ENCODE data around the gene SLC44A1.

The SLC44A1 gene

DNA sequence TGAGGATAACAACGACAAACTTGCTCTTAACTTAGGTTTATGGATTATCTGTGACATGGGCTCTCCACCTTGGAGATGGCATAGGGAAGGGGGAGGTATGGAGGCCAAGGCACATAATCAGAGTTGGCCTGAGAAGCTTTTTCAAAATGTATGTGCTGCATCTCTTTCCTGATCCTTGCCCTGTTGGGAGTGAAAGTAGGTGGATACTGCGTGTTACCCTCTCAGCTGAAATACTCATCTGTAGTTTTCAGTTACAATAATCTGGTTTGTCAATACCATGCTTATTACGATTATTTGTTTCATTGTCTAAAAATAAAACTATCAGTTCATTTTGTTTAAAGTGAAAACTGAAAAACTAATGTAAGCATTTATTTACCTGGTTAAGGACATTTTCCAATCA, 86.7 kb downstream of the SLC44A1 start:
- Mint-ChIP-seq H3K27me3 (no peaks in the 10 kb centered on the region), H3K36me3 (ENCODE audit: low read depth) (peaks cover 50% of the 10 kb centered on the region), H3K4me1 (ENCODE audit: low read depth) (peaks cover 46% of the 10 kb centered on the region), H3K9me3 (no peaks in the 10 kb centered on the region), H3K4me3 (no peak overlapping the region), H3K27ac (no peak overlapping the region)
- intact Hi-C loops (cut with micrococcal nuclease), result no loop called here

DNA sequence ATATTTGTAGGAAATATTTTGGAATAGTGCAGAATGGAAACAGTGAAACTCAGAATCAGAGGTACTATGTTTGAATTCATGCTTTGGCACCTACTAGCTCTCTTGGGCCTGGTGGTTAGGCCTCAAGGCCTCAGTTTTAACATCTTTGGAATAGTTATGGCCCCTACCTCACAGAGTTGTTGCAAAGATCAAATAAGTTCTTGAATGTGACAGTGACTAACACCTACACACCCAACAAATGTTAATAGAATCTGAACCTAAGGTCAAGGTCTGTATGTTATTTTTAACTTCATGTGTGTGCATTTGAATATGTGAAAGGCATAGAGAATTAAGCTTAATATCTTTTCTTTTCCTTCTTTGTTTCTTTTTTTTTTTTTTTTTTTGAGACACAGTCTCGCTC, 87.3 kb downstream of the SLC44A1 start:
- Mint-ChIP-seq H3K9me3 (no peaks in the 10 kb centered on the region), H3K4me1 (ENCODE audit: low read depth) (peaks cover 46% of the 10 kb centered on the region), H3K4me3 (no peak overlapping the region), H3K27me3 (no peaks in the 10 kb centered on the region), H3K27ac (no peak overlapping the region), H3K36me3 (ENCODE audit: low read depth) (peaks cover 56% of the 10 kb centered on the region)
- intact Hi-C loops (cut with micrococcal nuclease), result no loop called here

DNA sequence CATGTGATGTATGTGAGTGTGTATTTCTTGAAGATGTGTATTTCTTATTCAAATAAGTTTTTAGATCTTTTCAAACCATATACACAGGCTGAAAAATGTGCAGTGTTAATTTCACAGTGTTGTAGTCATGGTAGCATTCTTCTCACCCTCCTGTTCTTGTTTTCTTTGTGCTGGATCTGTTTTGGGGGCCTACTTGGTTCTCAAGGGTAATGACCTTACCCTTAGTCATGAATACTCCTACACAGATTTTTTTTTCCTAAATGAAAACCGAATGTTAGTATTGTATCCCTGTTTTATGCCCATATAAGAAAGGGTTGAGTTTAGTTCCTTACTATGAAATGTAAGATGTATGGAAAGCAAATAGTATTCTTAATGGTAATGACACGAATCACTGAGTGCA, 88.0 kb downstream of the SLC44A1 start:
- no peak overlapping the region for H3K27ac Mint-ChIP-seq
- no peaks in the 10 kb centered on the region for H3K27me3 Mint-ChIP-seq
- no peaks in the 10 kb centered on the region for H3K9me3 Mint-ChIP-seq
- H3K4me1 Mint-ChIP-seq (ENCODE audit: low read depth), result peaks cover 39% of the 10 kb centered on the region
- H3K36me3 Mint-ChIP-seq (ENCODE audit: low read depth), result peaks cover 61% of the 10 kb centered on the region
- no peak overlapping the region for H3K4me3 Mint-ChIP-seq
- intact Hi-C loops (cut with micrococcal nuclease), result no loop called here

DNA sequence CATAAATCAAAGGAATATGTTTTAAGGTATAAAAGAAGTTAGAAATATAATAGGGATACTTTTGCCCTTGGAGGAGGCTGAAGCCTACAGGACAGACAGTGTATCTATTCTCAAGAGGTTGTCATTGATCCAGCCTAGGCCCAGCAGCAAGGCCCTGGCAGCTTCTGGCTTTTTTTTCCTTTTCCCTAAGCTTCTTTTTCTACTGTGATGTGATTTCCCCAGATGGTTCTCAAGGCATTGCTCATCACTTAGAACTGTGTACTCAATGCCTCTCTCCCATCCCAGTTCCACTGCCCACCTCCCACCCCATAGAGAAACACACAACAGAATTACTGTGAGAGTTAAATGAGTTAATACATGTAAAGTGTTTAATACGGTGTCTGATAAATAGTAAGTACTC, 88.6 kb downstream of the SLC44A1 start:
- Mint-ChIP-seq H3K9me3 (no peaks in the 10 kb centered on the region), H3K4me1 (ENCODE audit: low read depth) (peaks cover 33% of the 10 kb centered on the region), H3K36me3 (ENCODE audit: low read depth) (peaks cover 61% of the 10 kb centered on the region), H3K4me3 (no peak overlapping the region), H3K27me3 (no peaks in the 10 kb centered on the region), H3K27ac (no peak overlapping the region)
- intact Hi-C loops (cut with micrococcal nuclease), result no loop called here

DNA sequence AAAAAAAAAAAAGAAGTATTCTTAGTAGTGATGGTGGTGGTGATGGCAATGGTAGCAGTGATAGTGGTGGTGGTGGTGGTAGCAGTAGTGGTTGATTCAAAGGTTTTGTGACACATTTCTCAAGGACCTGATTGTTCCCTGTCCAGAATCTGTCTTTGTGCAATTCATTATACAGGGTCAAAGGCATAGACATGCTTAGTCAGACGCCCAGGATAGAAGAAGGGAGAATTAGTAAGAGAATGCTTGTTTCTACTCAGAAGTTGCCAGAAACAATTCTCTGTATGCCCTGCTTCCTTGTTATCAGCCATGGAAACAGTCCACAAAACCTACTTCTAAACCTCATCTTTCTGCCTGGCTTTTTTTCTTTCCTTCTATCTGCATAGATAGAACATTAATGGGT, 89.4 kb downstream of the SLC44A1 start:
- Mint-ChIP-seq H3K9me3 (no peaks in the 10 kb centered on the region), H3K36me3 (ENCODE audit: low read depth) (peaks cover 64% of the 10 kb centered on the region), H3K27me3 (no peaks in the 10 kb centered on the region), H3K4me1 (ENCODE audit: low read depth) (peaks cover 30% of the 10 kb centered on the region), H3K27ac (no peak overlapping the region), H3K4me3 (no peak overlapping the region)
- intact Hi-C loops (cut with micrococcal nuclease), result no loop called here

DNA sequence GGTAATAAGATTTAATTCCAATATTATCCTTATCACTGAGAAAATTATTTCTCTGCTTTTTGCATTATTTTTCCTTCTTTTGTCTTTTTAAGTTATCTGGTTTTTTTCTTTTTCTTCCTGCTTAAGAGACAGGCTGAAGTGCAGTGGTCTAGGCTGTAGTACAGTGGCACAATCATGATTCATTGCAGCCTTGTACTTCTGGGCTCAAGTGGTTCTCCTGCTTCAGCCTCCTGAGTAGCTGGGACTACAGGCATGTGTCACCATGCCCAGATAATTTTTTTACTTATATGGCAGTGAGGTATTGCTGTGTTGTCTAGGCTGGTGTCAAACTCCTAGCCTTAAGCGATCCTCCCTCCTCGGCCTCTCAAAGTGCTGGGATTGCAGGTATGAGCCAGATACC, 93.9 kb downstream of the SLC44A1 start:
- no peak overlapping the region for H3K27ac Mint-ChIP-seq
- peaks cover 74% of the 10 kb centered on the region for H3K36me3 Mint-ChIP-seq (ENCODE audit: low read depth)
- H3K27me3 Mint-ChIP-seq, result no peaks in the 10 kb centered on the region
- peaks cover 35% of the 10 kb centered on the region for H3K4me1 Mint-ChIP-seq (ENCODE audit: low read depth)
- no peaks in the 10 kb centered on the region for H3K9me3 Mint-ChIP-seq
- intact Hi-C loops (cut with micrococcal nuclease), result no loop called here
- no peak overlapping the region for H3K4me3 Mint-ChIP-seq

DNA sequence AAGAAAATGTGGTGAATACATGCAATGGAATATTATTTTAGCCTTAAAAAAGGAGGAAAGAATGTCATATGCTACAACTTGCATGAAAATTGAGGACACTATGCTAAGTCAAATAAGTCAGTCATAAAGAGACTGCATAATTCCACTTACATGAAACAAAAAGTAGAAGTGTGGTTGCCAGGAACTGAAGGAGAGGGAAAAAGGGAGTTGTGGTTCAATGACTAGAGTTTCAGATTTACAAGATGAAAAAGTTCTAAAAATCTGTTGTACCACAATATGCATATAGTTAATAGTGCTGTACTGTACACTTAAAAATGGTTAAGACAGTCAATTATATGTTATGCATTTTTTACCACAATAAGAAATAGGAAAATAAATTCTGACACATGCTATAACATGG, 95.4 kb downstream of the SLC44A1 start:
- Mint-ChIP-seq H3K9me3 (no peaks in the 10 kb centered on the region), H3K36me3 (ENCODE audit: low read depth) (peaks cover 68% of the 10 kb centered on the region), H3K4me3 (no peak overlapping the region), H3K4me1 (ENCODE audit: low read depth) (peaks cover 29% of the 10 kb centered on the region), H3K27me3 (no peaks in the 10 kb centered on the region), H3K27ac (no peak overlapping the region)
- intact Hi-C loops (cut with micrococcal nuclease), result no loop called here

DNA sequence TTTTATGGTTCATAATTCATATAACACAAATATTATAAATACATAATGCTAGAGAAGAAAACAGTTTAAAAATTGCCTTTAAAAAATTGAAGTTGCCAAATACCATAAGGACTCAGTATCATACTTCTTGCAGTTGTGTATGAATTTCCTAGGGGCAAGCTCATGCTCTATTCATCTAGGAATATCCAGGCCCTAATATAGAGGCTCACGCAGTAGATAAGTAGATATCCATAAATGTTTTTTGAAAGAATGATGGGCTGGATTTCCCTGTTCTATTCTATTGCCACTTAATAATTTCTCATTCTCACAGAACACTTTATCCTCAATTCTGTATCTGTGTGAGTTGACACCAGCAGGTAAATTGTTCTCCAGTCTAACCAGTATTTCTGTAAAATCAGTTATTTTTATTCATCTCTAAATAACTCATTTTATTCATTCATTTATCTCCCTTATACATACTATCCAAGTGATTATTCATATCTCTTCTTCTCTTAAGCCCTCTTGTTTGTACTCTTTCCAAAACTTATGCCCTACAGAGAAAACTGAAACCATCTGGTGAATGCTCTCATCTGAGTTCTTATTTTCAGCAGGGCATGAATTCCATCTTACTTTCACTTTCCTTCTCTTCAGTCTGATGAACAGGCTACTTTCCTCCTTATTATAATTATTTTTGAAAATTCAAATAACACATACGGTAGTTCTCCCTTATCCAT, 97.1 kb downstream of the SLC44A1 start:
- peak overlapping the region; percentile 52 for H3K27ac Mint-ChIP-seq

GRCh38 chr9:105342147-105342505, 97.7 kb downstream of the SLC44A1 start:
- intact Hi-C loops (cut with micrococcal nuclease), result no loop called here
- Mint-ChIP-seq H3K36me3 (ENCODE audit: low read depth) (peaks cover 54% of the 10 kb centered on the region), H3K27me3 (no peaks in the 10 kb centered on the region), H3K27ac (peak overlapping the region; percentile 52), H3K4me3 (no peak overlapping the region), H3K9me3 (no peaks in the 10 kb centered on the region), H3K4me1 (ENCODE audit: low read depth) (peaks cover 31% of the 10 kb centered on the region)

More for the DNA sequence above, 97.1 kb downstream of the SLC44A1 start:
- Mint-ChIP-seq H3K36me3 (ENCODE audit: low read depth) (peaks cover 60% of the 10 kb centered on the region), H3K4me3 (peak overlapping the region; percentile 37), H3K9me3 (no peaks in the 10 kb centered on the region), H3K27me3 (no peaks in the 10 kb centered on the region), H3K4me1 (ENCODE audit: low read depth) (peaks cover 31% of the 10 kb centered on the region)
- intact Hi-C loops (cut with micrococcal nuclease), result no loop called here

GRCh38 chr9:105344283-105344682, 99.8 kb downstream of the SLC44A1 start:
- no peaks in the 10 kb centered on the region for H3K9me3 Mint-ChIP-seq

GRCh38 chr9:105345626-105346025, 101.2 kb downstream of the SLC44A1 start:
- Mint-ChIP-seq H3K9me3 (no peaks in the 10 kb centered on the region), H3K27me3 (no peaks in the 10 kb centered on the region), H3K4me3 (no peak overlapping the region), H3K27ac (no peak overlapping the region), H3K36me3 (ENCODE audit: low read depth) (peaks cover 36% of the 10 kb centered on the region), H3K4me1 (ENCODE audit: low read depth) (peaks cover 16% of the 10 kb centered on the region)
- intact Hi-C loops (cut with micrococcal nuclease), result no loop called here

More at GRCh38 chr9:105344283-105344682, 99.8 kb downstream of the SLC44A1 start:
- Mint-ChIP-seq H3K27ac (no peak overlapping the region), H3K4me1 (ENCODE audit: low read depth) (peaks cover 27% of the 10 kb centered on the region), H3K36me3 (ENCODE audit: low read depth) (peaks cover 40% of the 10 kb centered on the region), H3K4me3 (no peak overlapping the region), H3K27me3 (no peaks in the 10 kb centered on the region)
- intact Hi-C loops (cut with micrococcal nuclease), result no loop called here

DNA sequence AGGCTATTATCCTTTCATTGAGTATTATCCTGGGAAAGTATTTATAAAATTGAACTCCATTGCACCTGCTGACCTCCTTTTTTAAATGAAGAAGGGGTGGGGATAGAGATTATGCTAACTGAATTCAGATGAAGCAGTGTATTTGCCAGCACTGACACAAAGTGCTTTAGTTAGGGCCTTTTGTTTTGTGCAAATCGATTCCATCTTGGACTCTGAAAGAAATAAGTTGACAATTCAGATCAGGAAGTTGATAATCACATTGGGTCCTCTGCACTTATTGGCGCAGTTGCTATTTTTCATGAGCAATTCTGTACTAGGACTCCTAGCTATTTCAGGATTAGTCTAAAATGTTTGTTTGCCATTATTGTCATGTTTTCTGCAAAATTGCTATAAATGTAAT, 101.8 kb downstream of the SLC44A1 start:
- Mint-ChIP-seq H3K36me3 (ENCODE audit: low read depth) (peaks cover 39% of the 10 kb centered on the region), H3K9me3 (no peaks in the 10 kb centered on the region), H3K27me3 (no peaks in the 10 kb centered on the region), H3K4me1 (ENCODE audit: low read depth) (peaks cover 16% of the 10 kb centered on the region), H3K4me3 (no peak overlapping the region), H3K27ac (no peak overlapping the region)
- intact Hi-C loops (cut with micrococcal nuclease), result no loop called here

DNA sequence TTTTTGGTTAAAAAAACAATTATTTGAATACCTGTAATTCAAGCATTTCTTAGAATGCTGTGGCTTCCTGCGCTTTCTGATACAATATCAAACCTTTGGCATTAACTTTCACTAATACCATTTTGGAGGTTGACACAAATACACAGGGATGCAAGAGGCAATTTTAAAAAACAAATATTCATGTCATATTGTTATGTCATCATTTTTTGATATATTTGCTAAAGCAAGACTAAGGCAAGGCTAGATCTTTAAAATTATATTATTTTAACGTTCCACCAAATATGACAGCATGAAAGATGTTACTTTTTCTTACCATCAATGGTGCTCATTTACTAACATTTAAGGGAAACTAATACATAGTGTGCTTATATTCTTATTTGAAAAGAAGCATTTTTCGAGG, 110.0 kb downstream of the SLC44A1 start:
- intact Hi-C loops (cut with micrococcal nuclease), result no loop called here
- Mint-ChIP-seq H3K27ac (no peak overlapping the region), H3K4me1 (ENCODE audit: low read depth) (no peaks in the 10 kb centered on the region), H3K36me3 (ENCODE audit: low read depth) (peaks cover 55% of the 10 kb centered on the region), H3K9me3 (no peaks in the 10 kb centered on the region), H3K4me3 (no peak overlapping the region), H3K27me3 (no peaks in the 10 kb centered on the region)

DNA sequence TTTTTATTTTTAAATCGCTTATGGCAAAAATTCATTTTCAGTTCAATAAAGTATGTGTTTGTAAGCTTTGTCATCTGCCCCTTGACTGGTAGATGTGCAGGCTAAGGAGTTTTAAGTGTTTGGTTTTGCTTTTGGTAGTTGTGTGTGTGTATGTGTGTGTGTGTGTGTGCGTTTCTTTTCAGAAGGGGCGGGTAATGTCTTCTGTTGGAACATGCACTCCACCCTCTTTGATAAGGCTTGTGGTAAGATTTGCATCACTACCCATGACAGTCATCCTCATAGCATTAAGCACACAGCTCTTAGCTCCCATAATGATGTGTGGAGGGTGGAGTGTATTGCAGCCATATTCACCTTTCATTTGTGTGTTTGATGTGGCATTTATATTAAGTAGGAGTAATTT, 111.3 kb downstream of the SLC44A1 start:
- no peaks in the 10 kb centered on the region for H3K27me3 Mint-ChIP-seq
- no peak overlapping the region for H3K27ac Mint-ChIP-seq
- H3K4me1 Mint-ChIP-seq (ENCODE audit: low read depth), result no peaks in the 10 kb centered on the region
- intact Hi-C loops (cut with micrococcal nuclease), result no loop called here
- H3K36me3 Mint-ChIP-seq (ENCODE audit: low read depth), result peaks cover 60% of the 10 kb centered on the region
- H3K4me3 Mint-ChIP-seq, result no peak overlapping the region
- no peaks in the 10 kb centered on the region for H3K9me3 Mint-ChIP-seq

DNA sequence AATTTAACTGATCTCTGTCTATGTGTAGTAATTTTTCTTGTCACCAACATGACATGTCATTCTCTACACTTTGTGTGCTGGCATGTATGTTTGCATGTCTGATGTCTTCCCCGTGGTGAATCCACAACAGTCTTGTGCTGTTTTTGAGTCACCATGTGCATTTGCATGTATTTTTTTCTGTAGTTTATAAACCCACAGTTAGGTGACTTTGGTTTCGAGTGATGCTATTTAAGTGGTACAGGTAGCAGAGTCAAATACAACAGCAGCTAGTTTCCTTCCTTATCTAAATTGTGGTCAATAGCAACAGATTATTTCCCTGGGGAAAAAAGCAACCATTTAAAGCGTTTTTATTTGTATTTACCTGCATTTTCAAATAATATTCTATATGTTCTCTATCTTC, 113.5 kb downstream of the SLC44A1 start:
- H3K27ac Mint-ChIP-seq, result no peak overlapping the region

More for the DNA sequence above, 113.5 kb downstream of the SLC44A1 start:
- Mint-ChIP-seq H3K4me3 (no peak overlapping the region), H3K36me3 (ENCODE audit: low read depth) (peaks cover 74% of the 10 kb centered on the region), H3K9me3 (no peaks in the 10 kb centered on the region), H3K27me3 (no peaks in the 10 kb centered on the region), H3K4me1 (ENCODE audit: low read depth) (no peaks in the 10 kb centered on the region)
- intact Hi-C loops (cut with micrococcal nuclease), result no loop called here

Data from dendritic cell treated with granulocyte-macrophage colony-stimulating factor and Interleukin-4, amounts not matched to agents 40 ng/mL and 50 ng/mL, for 4 days (primary cell).